ENCODE results near the gene SCRN2.

SCRN2 gene

GRCh38 chr17:47877368-47878034 lies 36.4 kb upstream of the SCRN2 start:
- Mint-ChIP-seq H3K27me3 (peaks cover 37% of the 10 kb centered on the region), H3K36me3 (peaks cover 3% of the 10 kb centered on the region), H3K9me3 (no peaks in the 10 kb centered on the region), H3K4me3 (no peak overlapping the region), H3K27ac (no peak overlapping the region), H3K4me1 (peaks cover 5% of the 10 kb centered on the region)
- ATAC-seq (ENCODE audit: low read depth) (no peak), DNase-seq (ENCODE audit: low spot score in 2 of 2) (no peak)

- Mint-ChIP-seq H3K27ac (no peak overlapping the region), H3K4me3 (no peak overlapping the region), H3K36me3 (peaks cover 3% of the 10 kb centered on the region), H3K27me3 (peaks cover 38% of the 10 kb centered on the region), H3K4me1 (peaks cover 5% of the 10 kb centered on the region), H3K9me3 (no peaks in the 10 kb centered on the region)
- DNase-seq (ENCODE audit: low spot score in 2 of 2) = no peak
- ATAC-seq (ENCODE audit: low read depth) = no peak
These were observed 34.2 kb upstream of the SCRN2 start for GRCh38 chr17:47875011-47875985.

DNA sequence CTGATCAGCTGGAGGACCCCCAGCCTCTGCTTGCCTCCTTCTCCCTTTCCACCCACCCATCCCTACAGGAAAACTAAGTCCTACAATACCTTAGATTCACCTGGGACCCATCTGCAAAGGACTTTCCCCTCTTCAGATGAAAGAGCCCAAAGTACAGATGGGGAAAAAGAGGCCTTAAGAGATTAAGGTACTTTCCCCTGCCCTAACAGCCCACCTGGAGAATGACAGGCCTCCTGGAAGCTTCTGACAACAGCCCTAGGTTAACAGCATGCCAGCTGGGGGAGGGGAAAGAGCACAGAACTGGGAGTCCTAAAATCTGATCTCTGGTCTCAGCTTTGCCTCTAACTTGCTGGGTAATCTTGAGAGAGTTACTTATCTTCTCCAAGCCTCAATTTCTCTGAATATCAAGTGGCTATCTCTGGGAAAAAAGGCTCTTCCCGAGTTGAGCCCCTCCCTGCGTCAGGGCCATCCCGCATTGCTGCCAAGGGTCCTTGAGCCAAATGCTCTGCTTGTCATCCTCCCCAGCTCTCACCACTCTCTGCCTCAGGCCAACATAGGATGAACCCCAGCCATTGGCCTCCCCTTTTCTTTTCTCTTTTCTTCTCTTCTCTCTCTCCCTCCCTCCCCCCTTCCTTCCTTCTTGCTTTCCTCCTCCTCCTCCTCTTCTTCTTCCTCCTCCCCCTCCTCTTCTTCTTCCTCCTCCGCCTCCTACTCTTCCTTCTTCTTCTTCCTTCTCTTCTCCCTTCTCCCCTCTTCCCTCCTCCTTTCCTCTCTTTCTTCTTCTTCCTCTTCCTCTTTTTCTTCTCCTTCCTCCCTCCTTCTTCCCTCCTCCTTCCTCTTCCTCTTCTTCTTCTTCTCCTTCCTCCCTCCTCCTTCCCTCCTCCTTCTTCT lies 32.4 kb upstream of the SCRN2 start:
- ATAC-seq (ENCODE audit: low read depth) = no peak
- Mint-ChIP-seq H3K4me3 (peak overlapping the region; percentile 2), H3K27ac (no peak overlapping the region), H3K9me3 (no peaks in the 10 kb centered on the region), H3K27me3 (peaks cover 32% of the 10 kb centered on the region), H3K4me1 (peaks cover 5% of the 10 kb centered on the region), H3K36me3 (peaks cover 3% of the 10 kb centered on the region)
- DNase-seq (ENCODE audit: low spot score in 2 of 2) = no peak

DNA sequence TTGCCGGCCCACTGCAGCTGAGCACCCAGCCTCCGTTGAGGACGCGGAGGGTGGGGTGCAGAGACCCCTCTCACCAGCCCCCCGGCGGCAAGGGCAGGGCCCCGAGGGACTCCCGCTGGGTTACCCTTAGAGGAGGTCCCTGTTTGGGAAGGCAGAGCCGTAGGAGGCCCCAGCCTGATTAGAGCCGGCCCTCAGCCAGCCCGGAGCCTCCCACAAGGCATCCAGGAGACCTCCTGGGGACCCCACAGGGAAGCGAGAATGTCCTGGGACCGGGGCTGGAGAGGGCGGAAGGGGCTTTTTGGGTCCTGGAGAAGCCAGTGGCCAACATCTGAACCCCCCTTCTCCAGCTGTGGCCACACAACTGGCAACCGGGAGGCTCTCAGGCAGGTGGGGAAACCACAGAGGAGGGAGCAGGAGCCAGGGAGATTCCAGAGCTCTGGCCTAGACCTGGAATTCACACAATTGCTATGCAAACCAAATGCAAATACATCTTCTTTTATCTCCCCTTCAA lies 31.6 kb upstream of the SCRN2 start:
- Mint-ChIP-seq H3K36me3 (peaks cover 3% of the 10 kb centered on the region), H3K4me3 (no peak overlapping the region), H3K27ac (no peak overlapping the region), H3K27me3 (peaks cover 30% of the 10 kb centered on the region), H3K9me3 (no peaks in the 10 kb centered on the region), H3K4me1 (peaks cover 5% of the 10 kb centered on the region)
- ATAC-seq (ENCODE audit: low read depth) = no peak
- DNase-seq (ENCODE audit: low spot score in 2 of 2) = no peak

DNA sequence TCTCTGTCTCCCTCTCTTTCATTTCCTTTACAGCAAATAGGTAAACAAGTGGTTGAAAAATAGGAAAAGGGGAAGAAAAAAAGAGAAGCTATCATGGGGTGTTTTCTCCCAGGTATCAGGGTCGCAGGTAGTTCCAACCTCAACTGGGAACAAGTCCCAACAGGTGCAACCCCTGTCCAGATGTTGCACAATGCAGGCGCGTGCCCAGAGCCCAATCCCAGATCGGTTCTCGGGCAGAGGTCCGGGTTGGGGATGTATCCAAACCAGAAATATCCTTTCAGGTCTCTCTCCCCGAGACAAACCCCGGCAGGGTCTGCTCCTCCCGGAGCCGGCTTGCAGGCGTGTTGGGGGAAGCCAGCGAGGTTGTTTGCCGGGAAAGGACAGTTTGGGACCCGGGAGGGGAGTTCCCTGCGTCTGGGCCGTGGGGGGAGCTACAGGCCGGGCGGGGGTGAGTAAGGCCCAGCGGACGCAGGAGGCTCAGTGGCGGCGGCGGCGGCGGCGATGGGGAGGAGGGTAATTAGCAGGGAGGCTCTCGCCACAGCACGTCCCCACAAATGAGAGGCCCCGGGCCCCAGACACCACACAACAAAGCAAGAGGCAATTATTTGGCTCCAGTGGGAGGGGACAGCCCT lies 31.1 kb upstream of the SCRN2 start:
- Mint-ChIP-seq H3K36me3 (peaks cover 3% of the 10 kb centered on the region), H3K4me3 (no peak overlapping the region), H3K9me3 (no peaks in the 10 kb centered on the region), H3K27me3 (peaks cover 31% of the 10 kb centered on the region), H3K27ac (no peak overlapping the region), H3K4me1 (peaks cover 5% of the 10 kb centered on the region)
- ATAC-seq (ENCODE audit: low read depth) (no peak), DNase-seq (ENCODE audit: low spot score in 2 of 2) (no peak)

GRCh38 chr17:47871048-47871447 lies 30.0 kb upstream of the SCRN2 start:
- no peak for DNase-seq (ENCODE audit: low spot score in 2 of 2)
- no peaks in the 10 kb centered on the region for H3K9me3 Mint-ChIP-seq
- H3K4me1 Mint-ChIP-seq = peaks cover 5% of the 10 kb centered on the region
- H3K27ac Mint-ChIP-seq = no peak overlapping the region
- H3K27me3 Mint-ChIP-seq = peaks cover 33% of the 10 kb centered on the region
- no peak for ATAC-seq (ENCODE audit: low read depth)
- peaks cover 3% of the 10 kb centered on the region for H3K36me3 Mint-ChIP-seq
- H3K4me3 Mint-ChIP-seq = no peak overlapping the region

DNA sequence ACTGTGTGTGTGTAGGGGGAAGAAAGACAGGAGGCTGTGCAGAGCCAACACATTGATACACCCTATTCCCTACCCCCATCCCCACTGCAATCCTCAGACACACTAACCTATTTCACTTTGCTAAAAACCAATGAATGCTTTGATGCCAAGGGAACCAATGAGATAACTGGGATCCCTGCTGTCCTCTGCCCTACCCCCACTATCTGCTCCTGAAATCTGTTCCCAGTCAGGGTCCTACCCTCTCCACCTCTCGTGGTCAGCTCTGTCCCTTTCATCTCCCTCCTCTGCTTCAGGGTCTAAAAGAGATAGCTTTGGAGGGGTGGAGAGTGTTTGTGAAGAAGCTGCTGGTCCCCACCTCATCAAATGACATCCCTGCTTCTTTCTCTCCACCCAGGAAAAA lies 29.0 kb upstream of the SCRN2 start:
- no peak for DNase-seq (ENCODE audit: low spot score in 2 of 2)
- Mint-ChIP-seq H3K27ac (no peak overlapping the region), H3K4me1 (peaks cover 5% of the 10 kb centered on the region), H3K36me3 (no peaks in the 10 kb centered on the region), H3K27me3 (peaks cover 31% of the 10 kb centered on the region), H3K9me3 (no peaks in the 10 kb centered on the region), H3K4me3 (no peak overlapping the region)
- ATAC-seq (ENCODE audit: low read depth) = no peak

- H3K4me1 Mint-ChIP-seq = peaks cover 5% of the 10 kb centered on the region
- no peak overlapping the region for H3K27ac Mint-ChIP-seq
- H3K4me3 Mint-ChIP-seq = no peak overlapping the region
- H3K27me3 Mint-ChIP-seq = peaks cover 28% of the 10 kb centered on the region
- H3K36me3 Mint-ChIP-seq = no peaks in the 10 kb centered on the region
- no peaks in the 10 kb centered on the region for H3K9me3 Mint-ChIP-seq
- DNase-seq (ENCODE audit: low spot score in 2 of 2) (no peak), ATAC-seq (ENCODE audit: low read depth) (no peak)
These were observed 28.0 kb upstream of the SCRN2 start for GRCh38 chr17:47869114-47869513.

DNA sequence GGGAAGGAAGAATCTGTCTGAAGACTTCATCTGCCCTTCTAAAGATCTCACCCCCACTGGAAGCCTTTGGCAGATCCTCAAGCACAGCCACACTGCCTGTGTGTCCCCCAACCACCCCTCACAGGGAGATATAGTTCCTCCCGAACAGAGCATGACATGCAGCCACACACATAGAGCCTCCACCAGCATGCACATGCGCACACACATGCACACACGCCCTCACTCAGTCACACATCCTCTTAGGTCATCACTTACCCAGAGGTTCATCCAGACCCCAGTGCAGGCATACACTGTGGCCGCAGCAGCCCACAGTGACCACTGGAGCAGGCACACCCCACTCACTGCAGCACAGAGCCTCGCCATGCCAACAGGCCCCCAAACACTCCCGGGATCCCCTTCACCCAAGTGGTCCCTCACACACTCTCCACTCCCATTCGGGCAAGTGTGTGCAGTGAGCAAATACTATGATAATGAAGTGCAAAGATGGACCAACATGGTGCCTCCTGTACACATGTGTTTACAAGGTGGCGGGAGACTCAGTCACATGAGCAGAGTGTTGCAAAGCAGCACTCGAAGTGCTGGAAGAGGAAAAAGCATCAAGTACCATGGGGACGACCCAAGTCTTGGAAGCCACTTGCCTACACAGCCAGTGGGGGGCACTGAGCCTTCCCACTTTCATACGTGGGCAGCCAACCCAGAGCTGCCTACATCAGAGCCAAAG lies 26.9 kb upstream of the SCRN2 start:
- DNase-seq (ENCODE audit: low spot score in 2 of 2) (no peak), ATAC-seq (ENCODE audit: low read depth) (no peak)
- H3K27me3 Mint-ChIP-seq = peaks cover 25% of the 10 kb centered on the region
- H3K4me1 Mint-ChIP-seq = no peaks in the 10 kb centered on the region
- H3K4me3 Mint-ChIP-seq = no peak overlapping the region
- no peaks in the 10 kb centered on the region for H3K36me3 Mint-ChIP-seq
- no peak overlapping the region for H3K27ac Mint-ChIP-seq
- no peaks in the 10 kb centered on the region for H3K9me3 Mint-ChIP-seq

GRCh38 chr17:47866941-47867340 lies 25.9 kb upstream of the SCRN2 start:
- DNase-seq (ENCODE audit: low spot score in 2 of 2) (no peak), ATAC-seq (ENCODE audit: low read depth) (no peak)
- H3K27ac Mint-ChIP-seq = no peak overlapping the region
- peaks cover 25% of the 10 kb centered on the region for H3K27me3 Mint-ChIP-seq
- no peak overlapping the region for H3K4me3 Mint-ChIP-seq
- no peaks in the 10 kb centered on the region for H3K36me3 Mint-ChIP-seq
- no peaks in the 10 kb centered on the region for H3K4me1 Mint-ChIP-seq
- H3K9me3 Mint-ChIP-seq = no peaks in the 10 kb centered on the region

GRCh38 chr17:47864791-47865216 lies 23.7 kb upstream of the SCRN2 start:
- H3K4me3 Mint-ChIP-seq = no peak overlapping the region
- no peak for ATAC-seq (ENCODE audit: low read depth)

GRCh38 chr17:47862621-47863440 lies 21.8 kb upstream of the SCRN2 start:
- Mint-ChIP-seq H3K9me3 (no peaks in the 10 kb centered on the region), H3K27ac (no peak overlapping the region), H3K4me1 (no peaks in the 10 kb centered on the region), H3K36me3 (no peaks in the 10 kb centered on the region), H3K4me3 (no peak overlapping the region), H3K27me3 (peaks cover 28% of the 10 kb centered on the region)
- no peak for ATAC-seq (ENCODE audit: low read depth)
- no peak for DNase-seq (ENCODE audit: low spot score in 2 of 2)

More at GRCh38 chr17:47864791-47865216, 23.7 kb upstream of the SCRN2 start:
- H3K27ac Mint-ChIP-seq = no peak overlapping the region
- no peaks in the 10 kb centered on the region for H3K9me3 Mint-ChIP-seq
- H3K36me3 Mint-ChIP-seq = no peaks in the 10 kb centered on the region
- H3K4me1 Mint-ChIP-seq = no peaks in the 10 kb centered on the region
- DNase-seq (ENCODE audit: low spot score in 2 of 2) = no peak
- peaks cover 17% of the 10 kb centered on the region for H3K27me3 Mint-ChIP-seq

Data from memory B cell (primary cell).